ENCODE measurements around the gene C2orf81. TPM values are rescaled to one million over a fixed set of nuclear protein-coding genes. Genes with fewer than 3 reads are reported as not detected.

Gene C2orf81
- polyA plus RNA-seq, 1 of the 3 experiments (the other 2 are of a cell fraction) = 2.5 TPM

DNA sequence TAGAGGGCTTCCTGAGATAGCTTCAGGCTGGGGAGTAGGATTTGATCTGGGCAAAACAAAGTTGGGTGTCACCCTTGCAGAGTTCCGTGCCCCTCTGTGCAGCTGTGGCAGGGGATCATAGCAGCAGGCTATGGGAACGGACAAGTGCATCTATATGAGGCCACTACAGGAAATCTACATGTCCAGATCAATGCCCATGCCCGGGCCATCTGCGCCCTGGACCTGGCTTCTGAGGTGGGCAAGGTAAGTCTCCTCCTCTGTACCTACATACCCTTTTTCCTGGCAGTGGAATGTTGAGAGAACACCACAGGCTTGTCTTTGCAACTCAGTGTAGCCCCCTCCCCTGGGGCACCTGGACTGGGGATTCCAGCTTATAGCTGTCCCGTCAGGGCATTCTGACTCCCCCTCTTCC is 3.6 kb upstream of the C2orf81 start:
- TF ChIP-seq TAF1 (IDR thresholded peaks at IDR 0.05; ENCODE audit: borderline replicate concordance, low read depth, low read length) (no peak), GABPA (IDR thresholded peaks at IDR 0.05; ENCODE audit: low read depth) (no peak), EZH2phosphoT487 (IDR thresholded peaks at IDR 0.05; ENCODE audit: borderline replicate concordance, low read depth) (no peak), FOSL2 (IDR thresholded peaks at IDR 0.05; ENCODE audit: borderline replicate concordance, low read depth) (no peak), JUND (IDR thresholded peaks at IDR 0.05) (no peak), MEF2A (IDR thresholded peaks at IDR 0.05; ENCODE audit: borderline replicate concordance, low read depth) (no peak)
- no peak for DNase-seq
- POLR2A ChIA-PET = interaction anchor here (2.7 kb wide), 1 partner anchor 15 kb away, joined by 15 read pairs; no protein-coding TSS in a partner anchor
- Histone ChIP-seq H3K9me2 (no peaks in the 10 kb centered on the region), H3K9me3 (no peaks in the 10 kb centered on the region), H3K9ac (no peak overlapping the region), H4K20me1 (ENCODE audit: insufficient read depth) (no peaks in the 10 kb centered on the region), H3K36me3 (replicated peaks in 1 of 2; ENCODE audit: control insufficient read depth in 1 of 2, insufficient read depth in 2 of 2, low read length in 1 of 2) (peaks cover 6 to 39% of the 10 kb centered on the region in 2 experiments), H3K4me2 (no peak overlapping the region), H2AFZ (ENCODE audit: low read depth) (no peak overlapping the region), H3K4me1 (ENCODE audit: control insufficient read depth in 1 of 2, insufficient read depth in 2 of 2, low read depth in 1 of 2, low read length in 1 of 2) (peaks cover 0 to 16% of the 10 kb centered on the region in 2 experiments; a peak in 1 of 4 replicates), H3F3A (replicated peaks; ENCODE audit: insufficient read depth) (peaks cover 8% of the 10 kb centered on the region), H3K79me2 (ENCODE audit: insufficient read depth) (no peaks in the 10 kb centered on the region), H3K27me3 (ENCODE audit: insufficient read depth) (no peaks in the 10 kb centered on the region), H3K27ac (ENCODE audit: low read depth in 2 of 2, low read length in 1 of 2) (no peak overlapping the region), H3K4me3 (ENCODE audit: low read depth in 2 of 2, low read length in 1 of 2) (no peak overlapping the region)
- WGBS (ENCODE audit: low lambda C conversion rate) = 85% methylated on average over 2 of the region's 5 CpGs
- CTCF ChIA-PET = no interaction called here

DNA sequence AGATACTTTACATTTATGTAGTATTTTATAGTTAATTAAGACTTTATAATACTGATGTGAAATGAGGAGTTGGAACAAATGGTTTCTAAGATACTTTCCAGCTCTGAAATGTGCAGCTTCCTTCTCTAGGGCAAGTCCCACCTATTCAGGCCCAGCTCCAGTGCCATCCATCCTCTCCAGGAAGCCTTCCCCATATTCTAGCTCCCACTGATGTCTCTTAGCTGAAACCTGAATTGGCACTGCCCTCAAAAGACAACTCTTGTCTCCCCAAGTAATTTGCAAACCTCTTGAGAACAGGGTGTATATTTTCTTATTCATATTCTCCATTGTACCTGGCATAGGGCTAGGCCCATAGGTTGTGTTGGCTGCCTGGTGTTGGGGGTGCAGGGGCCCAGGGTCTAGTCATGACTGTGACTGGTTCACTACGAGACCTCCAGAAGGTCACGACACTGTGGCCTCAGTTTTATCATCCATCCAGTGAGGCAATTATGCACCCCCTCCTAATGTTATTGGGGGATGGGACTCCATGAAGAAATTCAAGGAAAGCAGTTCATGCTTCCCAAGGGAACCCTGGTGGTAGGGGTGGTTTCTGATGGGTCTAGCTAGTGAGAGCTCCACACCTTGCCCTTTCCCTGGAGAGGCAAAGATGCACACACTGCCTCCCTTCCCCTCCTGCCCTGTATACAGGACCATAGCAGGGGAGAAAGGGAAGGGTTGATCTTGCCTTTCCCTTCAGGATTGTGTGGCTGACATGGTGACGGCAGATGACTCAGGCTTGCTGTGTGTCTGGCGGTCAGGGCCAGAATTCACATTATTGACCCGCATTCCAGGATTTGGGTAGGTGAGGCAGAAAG is 2.9 kb upstream of the C2orf81 start:
- POLR2A ChIA-PET = interaction anchor here (1.0 to 2.7 kb wide), 2 partner anchors 15 to 34 kb away, joined by 3 to 15 read pairs; partner anchors contain the start of gene WBP1
- H3K4me1 ChIP-seq (ENCODE audit: control insufficient read depth in 1 of 2, insufficient read depth in 2 of 2, low read depth in 1 of 2, low read length in 1 of 2) = peaks cover 0 to 16% of the 10 kb centered on the region in 2 experiments; a peak in 1 of 4 replicates
- H3K36me3 ChIP-seq (replicated peaks in 1 of 2; ENCODE audit: control insufficient read depth in 1 of 2, insufficient read depth in 2 of 2, low read length in 1 of 2) = peaks cover 6 to 37% of the 10 kb centered on the region in 2 experiments
- H3K79me2 ChIP-seq (ENCODE audit: insufficient read depth) = no peaks in the 10 kb centered on the region
- no peak overlapping the region for H3K27ac ChIP-seq (ENCODE audit: low read depth in 2 of 2, low read length in 1 of 2)
- TF ChIP-seq JUND (IDR thresholded peaks at IDR 0.05) (0 out of 2 replicates have a peak, but pooled peaks have one; percentile 3), TCF12 (IDR thresholded peaks at IDR 0.05) (no peak)
- H3K4me2 ChIP-seq = no peak overlapping the region
- DNase-seq = no peak
- 88% methylated on average over 5 of the region's 5 CpGs for WGBS (ENCODE audit: low lambda C conversion rate)
- H2AFZ ChIP-seq (ENCODE audit: low read depth) = no peak overlapping the region
- H3F3A ChIP-seq (replicated peaks; ENCODE audit: insufficient read depth) = peaks cover 8% of the 10 kb centered on the region
- no peaks in the 10 kb centered on the region for H4K20me1 ChIP-seq (ENCODE audit: insufficient read depth)
- no peak overlapping the region for H3K9ac ChIP-seq
- CTCF ChIA-PET = interaction anchor here (1.1 kb wide), 1 partner anchor 14 kb away, joined by 3 read pairs; no protein-coding TSS in a partner anchor
- no peaks in the 10 kb centered on the region for H3K9me2 ChIP-seq
- no peaks in the 10 kb centered on the region for H3K27me3 ChIP-seq (ENCODE audit: insufficient read depth)
- H3K9me3 ChIP-seq = no peaks in the 10 kb centered on the region
- no peak overlapping the region for H3K4me3 ChIP-seq (ENCODE audit: low read depth in 2 of 2, low read length in 1 of 2)

DNA sequence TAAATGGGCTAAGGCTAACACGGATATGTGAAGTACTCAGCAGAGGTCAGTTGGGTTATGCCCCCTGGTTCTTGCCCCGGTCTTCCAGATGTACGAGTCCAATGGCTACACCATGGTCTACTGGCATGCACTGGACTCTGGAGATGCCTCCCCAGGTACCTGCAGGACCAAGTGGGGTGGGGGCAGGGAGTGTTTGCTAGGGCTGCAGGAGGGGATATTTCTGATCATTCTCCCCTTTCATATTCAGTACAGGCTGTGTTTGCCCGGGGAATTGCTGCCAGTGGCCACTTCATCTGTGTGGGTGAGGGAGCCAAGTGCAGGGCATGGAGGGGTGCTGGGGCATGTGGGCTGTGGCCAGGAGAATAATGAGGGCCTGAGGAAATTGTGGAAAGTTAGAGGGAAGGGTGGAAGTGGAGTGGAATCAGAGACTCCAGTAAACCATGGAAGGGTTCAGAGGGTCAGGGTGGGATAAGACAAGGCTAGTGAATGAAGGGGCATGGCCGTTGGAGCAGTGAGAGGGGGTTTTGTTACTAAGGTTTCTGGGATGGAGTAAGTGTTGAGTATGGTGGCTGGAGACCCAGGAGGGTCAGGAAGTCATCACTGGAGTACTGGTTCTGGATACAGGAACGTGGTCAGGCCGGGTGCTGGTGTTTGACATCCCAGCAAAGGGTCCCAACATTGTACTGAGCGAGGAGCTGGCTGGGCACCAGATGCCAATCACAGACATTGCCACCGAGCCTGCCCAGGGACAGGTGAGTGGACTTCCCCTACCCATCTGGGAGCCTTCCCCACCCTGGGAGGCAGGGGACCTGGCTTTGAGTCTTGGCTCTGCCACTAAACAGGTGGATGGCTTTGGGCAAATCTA is 2.0 kb upstream of the C2orf81 start:
- DNase-seq = peak; percentile 5
- H4K20me1 ChIP-seq (ENCODE audit: insufficient read depth) = no peaks in the 10 kb centered on the region
- POLR2A ChIA-PET = interaction anchor here (1.0 to 3.1 kb wide), 3 partner anchors 35 to 49 kb away, joined by 3 to 28 read pairs (median 3); partner anchors contain the start of gene WBP1
- no peak overlapping the region for H2AFZ ChIP-seq (ENCODE audit: low read depth)
- CTCF ChIA-PET = interaction anchor here (1.0 to 3.8 kb wide), 5 partner anchors 10 to 108 kb away, joined by 3 to 22 read pairs (median 4); partner anchors contain the start of gene INO80B
- peaks cover 6 to 30% of the 10 kb centered on the region in 2 experiments for H3K36me3 ChIP-seq (replicated peaks in 1 of 2; ENCODE audit: control insufficient read depth in 1 of 2, insufficient read depth in 2 of 2, low read length in 1 of 2)
- H3K27me3 ChIP-seq (ENCODE audit: insufficient read depth) = no peaks in the 10 kb centered on the region
- H3K79me2 ChIP-seq (ENCODE audit: insufficient read depth) = no peaks in the 10 kb centered on the region
- no peaks in the 10 kb centered on the region for H3K9me2 ChIP-seq
- no peak overlapping the region for H3K27ac ChIP-seq (ENCODE audit: low read depth in 2 of 2, low read length in 1 of 2)
- H3K4me3 ChIP-seq (ENCODE audit: low read depth in 2 of 2, low read length in 1 of 2) = no peak overlapping the region
- peaks cover 0 to 16% of the 10 kb centered on the region in 2 experiments; a peak in 1 of 4 replicates for H3K4me1 ChIP-seq (ENCODE audit: control insufficient read depth in 1 of 2, insufficient read depth in 2 of 2, low read depth in 1 of 2, low read length in 1 of 2)
- no peak overlapping the region for H3K4me2 ChIP-seq
- no peak overlapping the region for H3K9ac ChIP-seq
- 89% methylated on average over 8 of the region's 9 CpGs for WGBS (ENCODE audit: low lambda C conversion rate)
- H3K9me3 ChIP-seq = no peaks in the 10 kb centered on the region
- H3F3A ChIP-seq (replicated peaks; ENCODE audit: insufficient read depth) = peaks cover 8% of the 10 kb centered on the region
- no peak for TF ChIP-seq RAD21 (IDR thresholded peaks at IDR 0.05; ENCODE audit: low read length)
- no peak; the same call in 1 of the 2 replicates for TF ChIP-seq POLR2AphosphoS5 (IDR thresholded peaks at IDR 0.05; ENCODE audit: low read depth, low read length)
- TF ChIP-seq EZH2phosphoT487 (IDR thresholded peaks at IDR 0.05; ENCODE audit: borderline replicate concordance, low read depth) = no peak
- TF ChIP-seq TCF12 (IDR thresholded peaks at IDR 0.05) = no peak
- TF ChIP-seq, protein P1, sequence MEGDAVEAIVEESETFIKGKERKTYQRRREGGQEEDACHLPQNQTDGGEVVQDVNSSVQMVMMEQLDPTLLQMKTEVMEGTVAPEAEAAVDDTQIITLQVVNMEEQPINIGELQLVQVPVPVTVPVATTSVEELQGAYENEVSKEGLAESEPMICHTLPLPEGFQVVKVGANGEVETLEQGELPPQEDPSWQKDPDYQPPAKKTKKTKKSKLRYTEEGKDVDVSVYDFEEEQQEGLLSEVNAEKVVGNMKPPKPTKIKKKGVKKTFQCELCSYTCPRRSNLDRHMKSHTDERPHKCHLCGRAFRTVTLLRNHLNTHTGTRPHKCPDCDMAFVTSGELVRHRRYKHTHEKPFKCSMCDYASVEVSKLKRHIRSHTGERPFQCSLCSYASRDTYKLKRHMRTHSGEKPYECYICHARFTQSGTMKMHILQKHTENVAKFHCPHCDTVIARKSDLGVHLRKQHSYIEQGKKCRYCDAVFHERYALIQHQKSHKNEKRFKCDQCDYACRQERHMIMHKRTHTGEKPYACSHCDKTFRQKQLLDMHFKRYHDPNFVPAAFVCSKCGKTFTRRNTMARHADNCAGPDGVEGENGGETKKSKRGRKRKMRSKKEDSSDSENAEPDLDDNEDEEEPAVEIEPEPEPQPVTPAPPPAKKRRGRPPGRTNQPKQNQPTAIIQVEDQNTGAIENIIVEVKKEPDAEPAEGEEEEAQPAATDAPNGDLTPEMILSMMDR (IDR thresholded peaks at IDR 0.05) = no peak
- TF ChIP-seq JUND (IDR thresholded peaks at IDR 0.05) = no peak
- TF ChIP-seq, protein P2, sequence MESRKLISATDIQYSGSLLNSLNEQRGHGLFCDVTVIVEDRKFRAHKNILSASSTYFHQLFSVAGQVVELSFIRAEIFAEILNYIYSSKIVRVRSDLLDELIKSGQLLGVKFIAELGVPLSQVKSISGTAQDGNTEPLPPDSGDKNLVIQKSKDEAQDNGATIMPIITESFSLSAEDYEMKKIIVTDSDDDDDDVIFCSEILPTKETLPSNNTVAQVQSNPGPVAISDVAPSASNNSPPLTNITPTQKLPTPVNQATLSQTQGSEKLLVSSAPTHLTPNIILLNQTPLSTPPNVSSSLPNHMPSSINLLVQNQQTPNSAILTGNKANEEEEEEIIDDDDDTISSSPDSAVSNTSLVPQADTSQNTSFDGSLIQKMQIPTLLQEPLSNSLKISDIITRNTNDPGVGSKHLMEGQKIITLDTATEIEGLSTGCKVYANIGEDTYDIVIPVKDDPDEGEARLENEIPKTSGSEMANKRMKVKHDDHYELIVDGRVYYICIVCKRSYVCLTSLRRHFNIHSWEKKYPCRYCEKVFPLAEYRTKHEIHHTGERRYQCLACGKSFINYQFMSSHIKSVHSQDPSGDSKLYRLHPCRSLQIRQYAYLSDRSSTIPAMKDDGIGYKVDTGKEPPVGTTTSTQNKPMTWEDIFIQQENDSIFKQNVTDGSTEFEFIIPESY (IDR thresholded peaks at IDR 0.05; ENCODE audit: borderline replicate concordance, low read depth) = no peak
- TF ChIP-seq, protein P3, sequence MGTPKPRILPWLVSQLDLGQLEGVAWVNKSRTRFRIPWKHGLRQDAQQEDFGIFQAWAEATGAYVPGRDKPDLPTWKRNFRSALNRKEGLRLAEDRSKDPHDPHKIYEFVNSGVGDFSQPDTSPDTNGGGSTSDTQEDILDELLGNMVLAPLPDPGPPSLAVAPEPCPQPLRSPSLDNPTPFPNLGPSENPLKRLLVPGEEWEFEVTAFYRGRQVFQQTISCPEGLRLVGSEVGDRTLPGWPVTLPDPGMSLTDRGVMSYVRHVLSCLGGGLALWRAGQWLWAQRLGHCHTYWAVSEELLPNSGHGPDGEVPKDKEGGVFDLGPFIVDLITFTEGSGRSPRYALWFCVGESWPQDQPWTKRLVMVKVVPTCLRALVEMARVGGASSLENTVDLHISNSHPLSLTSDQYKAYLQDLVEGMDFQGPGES (IDR thresholded peaks at IDR 0.05; ENCODE audit: low read depth, low read length) = no peak
